ENCODE results near the gene FOXD4L1. TPM values are rescaled to one million over a fixed set of nuclear protein-coding genes. Genes with fewer than 3 reads are reported as not detected.
"Not testable (repeated sequence)": the region's sequence is repeated elsewhere in the genome, so short reads cannot be mapped to it uniquely, and the experiment has no call there.

Gene FOXD4L1
- total RNA-seq, 2 donors from 2014 or later = 0.21 TPM; not detected in 1

GRCh38 chr2:113517025-113517424 is 18.6 kb downstream of the FOXD4L1 start:
- DNase-seq; ATAC-seq; intact Hi-C loops (cut with DNase I): not testable (repeated sequence)

GRCh38 chr2:113520837-113521236 is 22.4 kb downstream of the FOXD4L1 start:
- ATAC-seq = peak; percentile 55 to 91
- intact Hi-C loops (cut with DNase I); DNase-seq: not testable (repeated sequence)

- DNase-seq; intact Hi-C loops (cut with DNase I): not testable (repeated sequence)
- ATAC-seq = peak in 1 of 2 donors; percentile 89
These were observed 23.0 kb downstream of the FOXD4L1 start for GRCh38 chr2:113521492-113521891.

GRCh38 chr2:113524986-113525385 is 26.5 kb downstream of the FOXD4L1 start:
- DNase-seq; intact Hi-C loops (cut with DNase I); ATAC-seq: not testable (repeated sequence)

- DNase-seq; intact Hi-C loops (cut with DNase I): not testable (repeated sequence)
- peak; percentile 86 to 92 for ATAC-seq
These were observed 29.0 kb downstream of the FOXD4L1 start for GRCh38 chr2:113527350-113528045.

GRCh38 chr2:113528126-113528525 is 29.7 kb downstream of the FOXD4L1 start:
- intact Hi-C loops (cut with DNase I); DNase-seq: not testable (repeated sequence)

GRCh38 chr2:113528904-113529303 is 30.4 kb downstream of the FOXD4L1 start:
- DNase-seq; intact Hi-C loops (cut with DNase I): not testable (repeated sequence)
- ATAC-seq = peak in 1 of 2 donors; percentile 60

More at GRCh38 chr2:113528126-113528525, 29.7 kb downstream of the FOXD4L1 start:
- not testable (repeated sequence) for ATAC-seq

- intact Hi-C loops (cut with DNase I); DNase-seq: not testable (repeated sequence)
These were observed 34.5 kb downstream of the FOXD4L1 start for GRCh38 chr2:113532991-113533390.

GRCh38 chr2:113536573-113536972 is 38.1 kb downstream of the FOXD4L1 start:
- intact Hi-C loops (cut with DNase I); DNase-seq; ATAC-seq: not testable (repeated sequence)

More at GRCh38 chr2:113532991-113533390, 34.5 kb downstream of the FOXD4L1 start:
- not testable (repeated sequence) for ATAC-seq

- peak; percentile 16 to 31 for ATAC-seq
- DNase-seq; intact Hi-C loops (cut with DNase I): not testable (repeated sequence)
These were observed 42.4 kb downstream of the FOXD4L1 start for GRCh38 chr2:113540834-113541203.

- peak; percentile 59 for DNase-seq
- intact Hi-C loops (cut with DNase I) = not testable (repeated sequence)
- ATAC-seq = peak; percentile 85 to 88
These were observed 42.9 kb downstream of the FOXD4L1 start for GRCh38 chr2:113541204-113541975.

GRCh38 chr2:113541976-113542485 is 43.6 kb downstream of the FOXD4L1 start:
- intact Hi-C loops (cut with DNase I) = not testable (repeated sequence)
- ATAC-seq = peak; percentile 58 to 75
- DNase-seq = peak; percentile 18

- intact Hi-C loops (cut with DNase I); DNase-seq: not testable (repeated sequence)
- peak; percentile 4 to 12 for ATAC-seq
These were observed 44.1 kb downstream of the FOXD4L1 start for GRCh38 chr2:113542529-113542928.

Other genes starting within 250 kb of the FOXD4L1 start
- 1 to 10 TPM in 1 of 2 donors, under 1 TPM in 1; 0.13 to 1.9 TPM for gene PAX8, start 219.7 kb upstream of the FOXD4L1 start, total RNA-seq
- 10 to 100 TPM; 28.2 to 28.9 TPM for gene ZNG1B, start 61.0 kb upstream of the FOXD4L1 start, total RNA-seq
- 1 to 10 TPM; 5.8 to 7.7 TPM for gene RABL2A, start 128.6 kb downstream of the FOXD4L1 start, total RNA-seq

Data from left cardiac atrium (tissue), 4 donors.